ENCODE results near the gene RSPRY1. TPM values are rescaled to one million over a fixed set of nuclear protein-coding genes. Genes with fewer than 3 reads are reported as not detected.

Gene RSPRY1
- polyA plus RNA-seq, 1 of the 3 experiments (the other 2 are of a cell fraction), result 16.6 TPM

GRCh38 chr16:57185945-57186871 lies at the start of gene RSPRY1, which contains the start of gene PSME3IP1 (continued):
- TF ChIP-seq RXRA (IDR thresholded peaks at IDR 0.05; ENCODE audit: borderline replicate concordance, low read depth) (no peak), NRF1 (IDR thresholded peaks at IDR 0.05; ENCODE audit: low read depth, low read length) (peak; percentile 28; the same call in 1 of the 2 replicates), REST (IDR thresholded peaks at IDR 0.05; ENCODE audit: low read depth, low read length) (no peak), FOXJ3 (CRISPR knock-in tag; IDR thresholded peaks at IDR 0.05) (no peak), PBX3 (IDR thresholded peaks at IDR 0.05) (peak; percentile 61), RFX5 (IDR thresholded peaks at IDR 0.05; ENCODE audit: low read length) (peak; percentile 73; the same call in 1 of the 2 replicates), TAF1 (IDR thresholded peaks at IDR 0.05; ENCODE audit: borderline replicate concordance, low read depth, low read length) (peak; percentile 50; the same call in 1 of the 2 replicates)

- no peaks in the 10 kb centered on the region for H3K27me3 ChIP-seq (ENCODE audit: insufficient read depth)
- H3K9me3 ChIP-seq, result no peaks in the 10 kb centered on the region
- no peak overlapping the region for H3K9ac ChIP-seq
- no peaks in the 10 kb centered on the region for H3K36me3 ChIP-seq (replicated peaks in 1 of 2; ENCODE audit: control insufficient read depth in 1 of 2, insufficient read depth in 2 of 2, low read length in 1 of 2)
- POLR2A ChIA-PET, result no interaction called here
- no peak overlapping the region for H3K27ac ChIP-seq (ENCODE audit: low read depth in 2 of 2, low read length in 1 of 2)
- H3K9me2 ChIP-seq, result no peaks in the 10 kb centered on the region
- no peak for TF ChIP-seq RAD21 (IDR thresholded peaks at IDR 0.05; ENCODE audit: low read length)
- no peak for TF ChIP-seq FOXM1 (IDR thresholded peaks at IDR 0.05; ENCODE audit: low read depth)
- no peak overlapping the region for H3K4me3 ChIP-seq (ENCODE audit: low read depth in 2 of 2, low read length in 1 of 2)
- peaks cover 0 to 13% of the 10 kb centered on the region in 2 experiments; a peak in 1 of 4 replicates for H3K4me1 ChIP-seq (ENCODE audit: control insufficient read depth in 1 of 2, insufficient read depth in 2 of 2, low read depth in 1 of 2, low read length in 1 of 2)
- CTCF ChIA-PET, result interaction anchor here (1.2 to 2.0 kb wide), 2 partner anchors 15 to 44 kb away, joined by 3 to 6 read pairs; partner anchors contain the start of gene CPNE2
- H2AFZ ChIP-seq (ENCODE audit: low read depth), result no peak overlapping the region
- no peak for DNase-seq
- no peaks in the 10 kb centered on the region for H3F3A ChIP-seq (replicated peaks; ENCODE audit: insufficient read depth)
- H4K20me1 ChIP-seq (ENCODE audit: insufficient read depth), result no peaks in the 10 kb centered on the region
- no peaks in the 10 kb centered on the region for H3K79me2 ChIP-seq (ENCODE audit: insufficient read depth)
- H3K4me2 ChIP-seq, result no peak overlapping the region
- 90% methylated on average over 13 of the region's 14 CpGs for WGBS (ENCODE audit: low lambda C conversion rate)
These were observed 49.1 kb upstream of the RSPRY1 start for GRCh38 chr16:57137043-57137442.

All from SK-N-SH (cell line).